K562 (cell line): ENCODE measurements around the gene FTL. TPM values are rescaled to one million over a fixed set of nuclear protein-coding genes. Genes with fewer than 3 reads are reported as not detected.

Experiments used
- ATAC-seq: fragments of 200-7000 bp; cut with Tn5 transposase; 3 replicates; pipeline ENCODE4 v1.9.1; 2020; ENCODE audit warnings: moderate library complexity
- BruUV-seq: library from RNA; stranded (reverse); fragments of 400-500 nt; replicated peaks from 2 replicates; lab custom pipeline; 2021; lab: Mats Ljungman, UMichigan
- CTCF ChIA-PET: fragments of 300-600 bp; formaldehyde crosslinking; extraction: SDS; loops from one replicate; lab custom pipeline; 2021; ENCODE audit warnings: low intra/inter-chr PET ratio; lab: Yijun Ruan, JAX
- POLR2A ChIA-PET: fragments of 300-600, 350-650 bp; sonication (Branson Sonifier 250); formaldehyde crosslinking; extraction: SDS; loops from one replicate; lab custom pipeline; 2021; ENCODE audit warnings: antibody characterized with exemption, inconsistent platforms; lab: Yijun Ruan, JAX
- DNase-seq, 4 experiments: peaks; one replicate each; pipeline versions ENCODE4 v3.0.0 to v3.0.0-alpha.2; 2011 to 2018; ENCODE audit warnings: low spot score in 3 of 4, mixed read lengths in 3 of 4; ENCODE audit errors: extremely low read depth in 1 of 4
- FAIRE-seq: peaks from 2 replicates; lab custom pipeline; 2011; peaks lifted over from hg19 to GRCh38; lab: Jason Lieb, UNC
- H2AFZ ChIP-seq: 2 replicates; pipeline ENCODE4 v1.6.0; 2011; ENCODE audit warnings: low read depth, low read length, control low read depth, inconsistent platforms
- H3K27ac ChIP-seq: fragments of 200-600 bp; 3 replicates; pipeline ENCODE4 v1.8.0; 2011; ENCODE audit warnings: low read depth, mild to moderate bottlenecking, control low read depth, inconsistent platforms, low read length, moderate library complexity, mixed read lengths; ENCODE audit errors: extremely low read depth
- H3K27me3 ChIP-seq, 2 experiments: fragments of 300-600 bp in 1 of 2; 2 replicates in 1 of 2; 3 replicates in 1 of 2; pipeline versions ENCODE4 v1.6.0 to v1.8.0; 2011; ENCODE audit warnings: inconsistent platforms in 2 of 2, low read length in 2 of 2, mild to moderate bottlenecking in 1 of 2, mixed read lengths in 1 of 2, moderate library complexity in 1 of 2; ENCODE audit not compliant: control insufficient read depth in 2 of 2, insufficient read depth in 2 of 2
- H3K36me3 ChIP-seq: fragments of 300-600 bp; 3 replicates; pipeline ENCODE4 v1.8.0; 2011; ENCODE audit warnings: mild to moderate bottlenecking, low read length, inconsistent platforms; ENCODE audit not compliant: control insufficient read depth, insufficient read depth
- H3K4me1 ChIP-seq, 2 experiments: fragments of 200-600 bp in 1 of 2; replicated peaks in 1 of 2; 2 replicates in 1 of 2; 3 replicates in 1 of 2; pipeline versions ENCODE4 v1.5.1 to v1.8.0; 2011; ENCODE audit warnings: inconsistent platforms in 2 of 2, low read length in 2 of 2, mild to moderate bottlenecking in 1 of 2, mixed read lengths in 1 of 2, moderate library complexity in 1 of 2; ENCODE audit not compliant: control insufficient read depth in 2 of 2, insufficient read depth in 2 of 2
- H3K4me2 ChIP-seq: 2 replicates; pipeline ENCODE4 v1.6.1; 2011; ENCODE audit warnings: low read length, control low read depth, inconsistent platforms, mixed read lengths; ENCODE audit not compliant: insufficient read depth
- H3K4me3 ChIP-seq: fragments of 200-600 bp; sonication (generic), shearing (Covaris generic); 2 replicates; pipeline ENCODE4 v1.5.1; 2016; ENCODE audit warnings: control low read depth, inconsistent platforms
- H3K79me2 ChIP-seq: fragments of 200-600 bp; 3 replicates; pipeline ENCODE4 v1.8.0; 2011; ENCODE audit warnings: low read length, inconsistent platforms; ENCODE audit not compliant: control insufficient read depth, insufficient read depth
- H3K9ac ChIP-seq, 2 experiments: 2 replicates each; pipeline versions ENCODE4 v1.6.0 to v1.6.1; 2011; ENCODE audit warnings: low read depth in 2 of 2, low read length in 2 of 2, control low read depth in 1 of 2, inconsistent platforms in 1 of 2, mild to moderate bottlenecking in 1 of 2, mixed read lengths in 1 of 2; ENCODE audit not compliant: insufficient read depth in 1 of 2
- H3K9me1 ChIP-seq: one replicate; pipeline ENCODE4 v1.6.0; 2011; ENCODE audit warnings: inconsistent platforms, mild to moderate bottlenecking, low read length, moderate library complexity; ENCODE audit not compliant: control insufficient read depth, insufficient read depth
- H3K9me3 ChIP-seq: replicated peaks from 2 replicates; pipeline ENCODE4 v1.5.1; 2011; ENCODE audit warnings: low read depth, low read length, inconsistent platforms; ENCODE audit not compliant: control insufficient read depth, insufficient read depth
- H4K20me1 ChIP-seq: replicated peaks from 2 replicates; pipeline ENCODE4 v1.6.1; 2011; ENCODE audit warnings: low read length, inconsistent platforms, mixed read lengths; ENCODE audit not compliant: control insufficient read depth, insufficient read depth
- ASH1L ChIP-seq: fragments of 450-650 bp; IDR thresholded peaks from 2 replicates; pipeline ENCODE4 v1.6.1; 2018; ENCODE audit warnings: borderline replicate concordance, mild to moderate bottlenecking, low read depth; ENCODE audit not compliant: partially characterized antibody
- BMI1 ChIP-seq: fragments of 150-350 bp; IDR thresholded peaks from 2 replicates; pipeline ENCODE4 v1.6.1; 2014; ENCODE audit warnings: low read length
- CBFA2T3 ChIP-seq: fragments of 450-650 bp; IDR thresholded peaks from 2 replicates; pipeline ENCODE4 v1.6.1; 2017
- DMBX1 ChIP-seq: fragments of 250-450 bp; sonication (Bioruptor Pico); IDR thresholded peaks from 2 replicates; pipeline ENCODE4 v1.8.0; 2022; ENCODE audit warnings: inconsistent platforms, mild to moderate bottlenecking, moderate library complexity, borderline replicate concordance
- ERF ChIP-seq: fragments of 450-650 bp; formaldehyde crosslinking; IDR thresholded peaks from 2 replicates; pipeline ENCODE4 v1.4.0; 2020; ENCODE audit warnings: mild to moderate bottlenecking, mixed read lengths
- ETS2 ChIP-seq: IDR thresholded peaks from 2 replicates; pipeline ENCODE4 v1.6.1; 2016; ENCODE audit warnings: borderline replicate concordance, missing genetic modification characterization, mild to moderate bottlenecking, moderate library complexity, missing compliant biosample characterization; ENCODE audit not compliant: poor library complexity, severe bottlenecking
- GTF2F1 ChIP-seq: IDR thresholded peaks from 2 replicates; pipeline ENCODE4 v1.6.1; 2011; ENCODE audit warnings: low read depth, low read length, improper control_type of control experiment
- KDM4B ChIP-seq, 2 experiments: fragments of 450-650 bp in 1 of 2; sonication (generic) in 1 of 2; IDR thresholded peaks; 2 replicates each; pipeline ENCODE4 v1.6.1; 2016 to 2017; ENCODE audit warnings: borderline replicate concordance in 2 of 2, antibody characterized with exemption in 1 of 2, low read depth in 1 of 2, mild to moderate bottlenecking in 1 of 2
- MNT ChIP-seq, 2 experiments: fragments of 450-650 bp; conservative IDR thresholded peaks; 2 replicates each; pipeline ENCODE4 v1.6.1; 2017; ENCODE audit warnings: mild to moderate bottlenecking in 2 of 2, moderate library complexity in 2 of 2
- NFYB ChIP-seq: IDR thresholded peaks from 2 replicates; pipeline ENCODE4 v1.6.1; 2011; ENCODE audit warnings: mild to moderate bottlenecking, moderate library complexity; ENCODE audit not compliant: insufficient read length; ENCODE audit errors: extremely low read depth
- PHF20 ChIP-seq: fragments of 450-650 bp; IDR thresholded peaks from 2 replicates; pipeline ENCODE4 v1.6.1; 2018; ENCODE audit not compliant: partially characterized antibody
- POU5F1 ChIP-seq: fragments of 150-350 bp; IDR thresholded peaks from 2 replicates; pipeline ENCODE4 v1.6.1; 2014; ENCODE audit warnings: borderline replicate concordance, low read length, low read depth, mild to moderate bottlenecking; ENCODE audit not compliant: partially characterized antibody
- PTRF ChIP-seq: fragments of 450-650 bp; IDR thresholded peaks from 2 replicates; pipeline ENCODE4 v1.6.1; 2016; ENCODE audit warnings: mild to moderate bottlenecking, missing genetic modification characterization, missing compliant biosample characterization
- RBFOX2 ChIP-seq: fragments of 200-400 bp; formaldehyde crosslinking; IDR thresholded peaks from 2 replicates; pipeline ENCODE4 v1.6.1; 2017; ENCODE audit warnings: low read depth, mild to moderate bottlenecking, low read length, moderate library complexity
- SRSF7 ChIP-seq: fragments of 200-400 bp; formaldehyde crosslinking; optimal IDR thresholded peaks from 2 replicates; pipeline ENCODE3; 2017; ENCODE audit warnings: mild to moderate bottlenecking, low read depth, low read length
- ZNF398 ChIP-seq: fragments of 250-450 bp; sonication (Bioruptor Pico); IDR thresholded peaks from 2 replicates; pipeline ENCODE4 v1.8.0; 2021; ENCODE audit warnings: moderate library complexity, mild to moderate bottlenecking, inconsistent platforms
- WGBS: fragments of 100-300 bp; shearing (Covaris generic); methylation state at CpG from one replicate; pipeline ENCODE4 v1.1.6; 2016; ENCODE audit warnings: low coverage, mixed read lengths; ENCODE audit not compliant: insufficient coverage; ENCODE audit errors: missing lambda C conversion rate; 5-methylcytosine and 5-hydroxymethylcytosine counted together
- in situ Hi-C: fragments of 300-500 bp; cut with MboI; formaldehyde crosslinking; loops from 4 replicates; pipeline ENCODE4 v1.15.0; 2018; ENCODE audit warnings: inconsistent platforms, mixed read lengths
- intact Hi-C: fragments of 100-400 bp; cut with micrococcal nuclease; formaldehyde crosslinking; loops from 2 replicates; pipeline ENCODE4 v1.14.2; 2022
- polyA plus RNA-seq, 8 experiments: library from polyadenylated mRNA; depleted of rRNA in 4 of 8; stranded (reverse) in 5 of 8; unstranded in 3 of 8; fragments of >200 nt; fragmentation: Nextera tagmentation in 2 of 8; fragmentation: Illumina TruSeq in 1 of 8; extraction: Ambion mirVana in 2 of 8; extraction: Trizol in 1 of 8; gene quantifications; 2 replicates each; pipeline versions ENCODE4 v1.2.1 to v1.2.3, GENCODE V29; 2011 to 2014; ENCODE audit warnings: inconsistent platforms in 1 of 8, missing spikeins in 1 of 8
- total RNA-seq, 7 experiments: library from RNA; depleted of rRNA in 6 of 7; stranded (reverse); fragments of >200 nt in 6 of 7; fragmentation: Illumina TruSeq in 2 of 7; extraction: Trizol in 2 of 7; gene quantifications; 2 replicates each; pipeline versions ENCODE4 v1.2.1 to v1.2.3, GENCODE V29; 2011 to 2021; ENCODE audit warnings: low replicate concordance in 1 of 7

Gene FTL
- total and polyA plus RNA-seq, 9 of the 15 experiments (the other 6 are each of a cell fraction or from before 2014, with no cell fraction given) = 1,231 to 27,415 (median 3,965) TPM

GRCh38 chr19:49016067-49016839 is 51.1 kb downstream of the FTL start:
- no peaks in the 10 kb centered on the region for H3K27me3 ChIP-seq
- peaks cover 21 to 63% of the 10 kb centered on the region in 2 experiments; a peak in 4 of 5 replicates for H3K4me1 ChIP-seq
- H3K4me3 ChIP-seq = no peak overlapping the region
- no peak overlapping the region for H3K27ac ChIP-seq
- in situ Hi-C loops (no loop called here), intact Hi-C loops (no loop called here)
- ChIA-PET POLR2A (interaction anchor here (0.6 to 0.8 kb wide), 4 partner anchors 15 to 144 kb away, joined by 3 to 4 read pairs (median 4); partner anchors contain the start of genes GYS1, PPP1R15A and RUVBL2), CTCF (no interaction called here)
- H3K79me2 ChIP-seq = no peaks in the 10 kb centered on the region
- no peak overlapping the region for H3K4me2 ChIP-seq
- FAIRE-seq (no peak), DNase-seq (no peak), ATAC-seq (no peak)
- no peak overlapping the region for H2AFZ ChIP-seq
- H3K9me3 ChIP-seq = no peaks in the 10 kb centered on the region
- H3K9me1 ChIP-seq = peaks cover 7% of the 10 kb centered on the region
- 91% methylated on average over 14 of the region's 29 CpGs for WGBS
- no peak overlapping the region for H3K9ac ChIP-seq
- peaks cover 12% of the 10 kb centered on the region; the same call in 1 of the 2 replicates for H4K20me1 ChIP-seq
- no TSS peak for BruUV-seq
- H3K36me3 ChIP-seq = peaks cover 51% of the 10 kb centered on the region; the same call in 2 of the 3 replicates
- TF ChIP-seq PHF20 (no peak), BMI1 (no peak), KDM4B (IDR thresholded peaks at IDR 0.05; ENCODE audit: borderline replicate concordance in 2 of 2, low read depth in 1 of 2) (no peak), RBFOX2 (0 out of 2 replicates have a peak, but pooled peaks have one; percentile 43), DMBX1 (CRISPR knock-in tag) (no peak), MNT (conservative IDR thresholded peaks at IDR 0.05) (no peak), NFYB (no peak), ZNF398 (CRISPR knock-in tag) (no peak), CBFA2T3 (no peak), SRSF7 (no peak), GTF2F1 (no peak), PTRF (tag) (no peak), ERF (no peak), ASH1L (no peak), POU5F1 (no peak), ETS2 (tag) (no peak)
